NCI-H2227 (cell line): ENCODE measurements around the gene GPN2.
"Not testable (repeated sequence)": the region's sequence is repeated elsewhere in the genome, so short reads cannot be mapped to it uniquely, and the experiment has no call there.

ENCODE experiments used
- DNase-seq: peaks from one replicate; lab custom pipeline; 2025; ENCODE audit not compliant: unreplicated experiment; lab: John Stamatoyannopoulos, UW

GPN2 gene

DNA sequence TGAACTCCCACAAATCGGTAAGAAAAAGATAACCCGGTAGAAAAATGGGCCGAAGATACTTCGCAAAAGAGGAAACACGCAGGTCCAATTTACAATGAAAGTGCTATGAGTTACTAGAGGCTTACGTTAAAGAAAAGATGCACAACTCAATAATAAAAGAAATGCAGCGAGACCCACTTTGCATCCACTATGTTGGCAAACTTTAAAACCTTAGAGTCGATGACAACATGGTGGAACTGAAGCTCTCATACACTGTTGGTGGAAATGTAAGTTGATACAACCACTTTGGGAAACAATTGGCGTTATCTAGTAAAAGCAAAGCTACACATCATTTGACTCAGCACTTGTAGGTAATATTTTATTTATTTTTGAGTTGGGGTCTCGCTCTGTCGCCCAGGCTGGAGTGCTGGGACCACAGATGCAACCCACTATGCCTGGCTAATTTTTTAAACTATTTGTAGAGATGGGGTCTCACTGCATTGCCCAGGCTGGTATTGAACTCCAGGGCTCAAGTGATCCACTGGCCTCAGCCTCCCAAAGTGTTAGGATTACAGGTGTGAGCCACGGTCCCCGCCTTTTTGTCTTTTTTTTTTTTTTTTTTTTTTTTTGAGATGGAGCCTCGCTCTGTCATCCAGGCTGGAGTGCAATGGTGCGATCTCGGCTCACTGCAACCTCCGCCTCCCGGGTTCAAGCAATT, 10.9 kb upstream of the GPN2 start:
- no peak for DNase-seq

DNA sequence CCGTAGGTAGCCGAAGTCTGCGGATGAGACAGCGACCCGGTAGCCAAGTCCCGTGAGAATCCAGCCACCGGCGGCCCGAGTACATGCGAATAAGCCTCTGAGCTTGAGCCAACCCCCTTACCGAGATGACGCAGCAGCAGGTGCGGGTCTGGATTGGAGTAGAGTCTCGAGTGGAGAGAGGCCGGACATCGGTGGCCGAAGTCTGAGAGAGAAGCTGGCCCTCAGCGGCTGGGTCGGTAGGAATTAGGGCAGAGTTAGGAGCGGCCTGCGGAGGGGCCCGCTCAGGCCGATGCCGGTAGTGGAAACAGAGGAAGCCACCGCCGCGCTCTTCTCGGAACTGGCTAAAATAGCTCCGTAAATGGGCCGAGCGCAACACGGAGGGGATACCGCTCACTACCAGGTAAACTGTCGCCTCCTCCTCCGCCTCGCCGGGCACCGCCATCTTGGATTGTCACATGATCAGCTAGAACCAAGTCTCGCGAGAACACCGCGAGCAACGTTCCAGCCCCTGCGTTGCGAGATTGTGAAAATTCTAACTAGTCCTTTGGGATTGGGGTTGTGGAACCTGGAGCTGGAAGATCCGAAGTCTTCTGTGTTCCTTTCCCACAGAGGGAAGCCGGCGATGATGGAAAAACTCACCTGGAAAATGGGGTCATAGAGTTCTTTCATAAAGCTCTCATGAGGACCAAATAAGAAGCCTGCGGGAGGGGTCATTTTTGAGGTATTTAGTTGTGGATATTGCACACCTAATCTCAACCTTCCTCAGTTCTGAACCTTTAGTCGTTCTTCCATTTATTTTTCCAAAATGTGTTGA, 10.1 kb upstream of the GPN2 start, which contains the start of gene GPATCH3:
TSS of gene GPATCH3 (minus strand) at position 467 of the 814 bp plus-strand sequence. CDS start at position 442, 25 bp downstream.
- DNase-seq = peak; percentile 98

DNA sequence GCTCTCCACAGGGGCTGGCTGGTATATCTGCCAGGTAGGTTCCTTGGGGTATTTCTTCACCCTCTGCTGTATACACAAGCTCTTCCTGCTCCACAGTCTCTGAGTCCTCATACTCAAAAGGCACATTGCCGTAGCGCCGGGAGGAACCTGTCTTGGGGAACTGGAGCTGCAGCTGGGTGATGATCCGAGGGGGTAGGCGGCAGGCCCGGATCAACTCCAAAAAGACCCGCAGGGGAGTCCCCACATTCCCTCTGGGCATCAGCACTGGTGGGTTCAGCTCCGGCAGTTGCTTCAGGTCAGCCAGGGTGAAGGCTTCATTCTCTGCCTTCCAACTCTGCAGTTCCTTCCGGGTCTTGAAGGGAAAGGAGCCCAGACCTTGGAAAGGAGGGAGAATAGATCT, 7.3 kb upstream of the GPN2 start:
- DNase-seq = no peak

DNA sequence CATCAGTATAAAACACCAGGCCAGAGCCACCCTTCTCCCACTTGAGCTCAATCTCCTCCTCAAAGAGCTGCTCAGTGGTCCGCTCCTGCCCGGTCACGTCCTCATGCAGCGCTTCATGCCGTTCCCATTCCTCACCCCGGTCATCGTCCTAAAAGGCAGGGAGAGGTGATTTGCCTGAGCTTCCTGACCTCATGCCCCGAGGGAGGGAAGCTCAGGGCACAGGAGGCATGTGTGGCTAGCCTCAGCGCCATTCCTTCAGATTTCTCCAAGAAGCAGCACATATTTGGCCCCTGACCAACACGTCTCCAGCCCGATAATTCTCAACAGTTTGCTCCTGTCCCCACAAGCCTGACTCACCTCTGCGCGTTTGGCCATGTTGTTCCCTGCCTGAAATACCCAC, 4.2 kb upstream of the GPN2 start:
- no peak for DNase-seq

DNA sequence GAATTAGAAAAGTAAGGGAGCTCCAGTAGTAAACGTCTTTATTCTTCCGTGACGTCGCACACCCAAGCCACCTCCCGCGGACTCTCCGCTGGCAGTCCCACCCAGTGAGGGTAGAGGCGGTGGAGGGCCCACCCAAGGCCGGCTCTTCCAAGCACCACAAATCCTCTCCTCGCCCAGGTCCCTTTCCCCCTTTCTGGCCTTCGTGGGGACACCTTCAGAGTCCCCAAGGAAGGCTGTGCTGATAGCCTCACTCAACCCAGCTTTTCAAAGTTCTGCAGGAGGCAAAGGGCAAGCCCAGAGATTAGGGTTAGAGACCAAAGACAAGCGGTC, 349 bp upstream of the GPN2 start:
- DNase-seq = no peak

DNA sequence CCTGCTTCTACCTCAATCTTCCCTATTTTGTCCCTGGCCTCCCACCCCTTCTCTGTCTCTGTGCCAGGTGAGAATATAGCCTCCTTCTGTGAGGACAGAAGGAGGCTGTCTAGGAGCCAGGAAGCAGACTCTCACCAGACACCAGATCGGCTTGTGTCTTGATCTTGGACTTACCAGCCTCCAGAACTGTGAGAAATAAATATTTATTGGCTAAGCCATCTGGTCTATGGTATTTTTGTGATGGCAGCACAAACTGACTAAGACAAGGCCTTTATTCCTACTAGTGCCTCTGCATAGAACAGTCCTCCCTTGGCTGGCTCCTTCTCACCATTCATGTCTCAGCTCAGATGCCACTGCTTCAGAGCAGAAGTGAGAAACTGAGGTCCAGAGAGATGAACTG, 1.9 kb downstream of the GPN2 start:
- DNase-seq = no peak

DNA sequence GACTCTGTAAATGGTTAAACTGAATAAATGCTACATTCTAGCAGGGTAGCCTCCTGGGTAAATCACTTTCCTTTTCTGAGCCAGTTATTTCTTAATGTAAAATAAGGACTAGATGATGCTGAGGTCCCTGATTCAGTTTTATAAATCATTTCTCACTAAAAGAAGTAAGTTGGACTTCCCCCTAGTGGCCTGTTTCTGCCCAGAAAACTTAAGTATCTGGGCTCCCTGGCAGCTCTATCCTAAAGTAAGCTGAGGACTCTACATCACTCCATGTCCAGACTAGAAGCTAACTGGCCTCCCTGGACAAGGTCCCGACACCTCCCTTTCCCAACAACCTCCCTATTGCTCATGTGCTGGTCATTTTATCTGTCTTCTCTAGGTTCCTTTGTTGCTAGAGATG, 3.0 kb downstream of the GPN2 start:
- peak; percentile 27 for DNase-seq

DNA sequence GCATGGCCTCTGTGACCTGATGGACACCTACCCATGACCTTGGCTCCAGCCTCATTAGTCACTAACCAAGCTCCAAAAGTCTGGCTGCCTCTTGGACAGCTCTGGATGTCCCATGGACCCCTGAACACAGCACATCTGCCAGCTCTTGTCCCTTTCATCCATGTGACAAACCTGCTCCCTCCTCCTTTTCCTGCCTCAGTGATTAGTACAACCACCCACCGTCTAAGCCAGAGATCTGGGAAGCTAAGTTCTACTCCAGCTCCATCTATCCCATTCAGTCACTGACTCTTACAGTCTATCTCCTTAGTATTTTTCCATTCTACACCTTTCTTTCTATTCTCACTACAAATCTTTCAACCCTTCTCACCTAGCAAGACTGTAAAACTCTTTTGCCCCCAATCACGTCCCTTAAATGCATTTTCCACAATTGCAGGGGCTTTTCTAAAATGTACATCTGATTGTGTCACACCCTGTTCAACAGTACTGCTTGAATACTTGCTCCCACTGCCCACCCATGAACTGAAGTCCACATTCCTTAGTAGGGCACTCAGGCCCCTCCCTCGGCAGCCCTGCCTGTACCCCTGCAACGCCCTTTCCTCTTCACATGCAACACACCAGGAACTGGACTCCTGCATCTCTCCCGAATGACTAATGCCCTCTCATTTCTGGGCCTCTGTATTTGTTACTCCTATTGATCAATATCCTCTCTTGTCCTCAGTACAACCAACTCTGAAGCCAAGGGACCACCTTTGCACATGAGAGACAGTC, 7.2 kb downstream of the GPN2 start:
- DNase-seq = no peak

DNA sequence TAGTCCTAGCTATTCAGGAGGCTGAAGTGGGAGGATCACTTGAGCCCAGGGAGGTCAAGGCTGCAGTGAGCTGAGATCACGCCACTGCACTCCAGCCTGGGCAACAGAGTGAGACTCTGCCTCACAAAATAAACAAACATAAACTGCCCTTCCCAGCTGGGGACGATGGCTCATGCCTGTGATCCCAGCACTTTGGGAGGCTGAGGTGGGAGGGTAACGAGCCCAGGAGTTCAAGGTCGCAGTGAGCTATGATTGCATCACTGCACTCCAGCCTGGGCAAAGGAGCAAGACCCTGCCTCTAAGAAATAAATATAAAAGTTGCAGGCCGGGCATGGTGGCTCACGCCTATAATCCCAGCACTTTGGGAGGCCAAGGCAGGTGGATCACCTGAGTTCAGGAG, 8.5 kb downstream of the GPN2 start:
- DNase-seq = not testable (repeated sequence)

DNA sequence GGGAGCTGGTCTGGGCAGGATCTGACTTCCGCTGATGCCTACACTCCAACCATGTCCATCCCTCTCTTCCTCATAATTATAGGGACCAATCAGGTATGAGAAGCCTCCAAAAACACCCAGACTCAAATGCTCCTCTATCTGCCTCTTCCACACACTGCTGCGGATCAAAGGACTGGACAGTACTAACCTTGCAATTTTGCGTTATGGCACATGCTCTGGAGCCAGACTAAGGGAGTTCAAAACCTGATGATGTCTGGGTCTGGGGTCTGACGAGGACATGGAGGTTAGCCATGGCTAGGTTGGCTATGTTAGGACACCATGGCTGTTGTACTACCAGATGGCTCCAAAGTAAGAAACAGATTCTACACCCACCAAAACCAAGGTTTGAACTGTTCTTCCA, 10.3 kb downstream of the GPN2 start:
- DNase-seq = no peak

DNA sequence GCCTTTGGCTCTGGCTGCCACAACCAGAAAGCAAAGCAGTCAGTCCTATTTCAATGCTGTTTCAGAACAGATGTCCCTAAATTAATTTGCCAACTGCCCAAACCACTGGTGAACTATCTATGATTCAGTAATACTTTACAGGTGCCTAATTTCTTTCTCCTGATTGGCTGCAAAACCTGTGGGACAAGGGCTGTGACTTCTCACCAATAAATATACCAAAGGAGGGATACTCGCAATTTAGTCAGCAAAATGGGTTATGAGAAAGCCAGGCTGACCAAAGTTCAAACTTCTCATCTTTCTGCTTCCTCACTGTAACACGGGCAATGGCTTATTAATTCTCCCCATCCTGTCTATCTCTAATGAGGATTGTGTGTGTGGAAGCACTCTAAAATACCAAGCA, 12.8 kb downstream of the GPN2 start:
- DNase-seq = no peak

DNA sequence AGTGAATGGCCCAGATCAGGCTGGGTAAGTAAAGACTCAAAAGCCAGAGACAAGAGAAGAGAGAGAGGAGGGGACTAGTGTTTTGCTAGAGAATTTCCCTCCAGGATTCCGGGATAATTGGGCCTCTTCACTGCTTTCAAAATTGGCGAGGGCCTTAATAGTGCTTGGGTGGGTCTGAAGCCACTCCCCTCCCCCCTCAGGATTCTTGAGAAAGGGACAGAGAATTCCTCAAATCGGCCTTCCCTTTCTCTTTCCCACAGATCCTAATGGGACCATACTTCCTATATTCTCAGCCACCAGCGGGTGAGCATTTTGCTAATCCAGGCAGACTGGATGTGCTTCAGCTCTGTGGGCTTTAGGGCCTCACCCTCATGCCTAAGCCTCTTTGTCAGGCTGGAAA, 15.2 kb downstream of the GPN2 start:
- DNase-seq = peak; percentile 54

DNA sequence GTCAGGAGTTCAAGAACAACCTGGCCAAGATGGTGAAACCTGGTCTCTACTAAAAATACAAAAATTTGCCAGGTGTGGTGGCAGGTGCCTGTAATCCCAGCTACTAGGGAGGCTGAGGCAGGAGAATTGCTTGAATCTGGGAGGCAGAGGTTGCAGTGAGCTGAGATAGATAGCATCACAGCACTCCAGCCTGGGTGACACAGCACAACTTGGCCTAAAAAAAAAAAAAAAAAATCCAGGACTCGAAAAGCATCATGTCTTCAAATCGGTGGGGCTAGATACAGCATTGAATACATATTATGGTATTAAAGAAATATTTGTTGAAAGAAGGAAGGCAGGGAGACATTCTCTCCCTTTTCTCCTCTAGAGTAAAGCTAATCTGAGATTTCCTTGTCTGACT, 17.0 kb downstream of the GPN2 start:
- not testable (repeated sequence) for DNase-seq

DNA sequence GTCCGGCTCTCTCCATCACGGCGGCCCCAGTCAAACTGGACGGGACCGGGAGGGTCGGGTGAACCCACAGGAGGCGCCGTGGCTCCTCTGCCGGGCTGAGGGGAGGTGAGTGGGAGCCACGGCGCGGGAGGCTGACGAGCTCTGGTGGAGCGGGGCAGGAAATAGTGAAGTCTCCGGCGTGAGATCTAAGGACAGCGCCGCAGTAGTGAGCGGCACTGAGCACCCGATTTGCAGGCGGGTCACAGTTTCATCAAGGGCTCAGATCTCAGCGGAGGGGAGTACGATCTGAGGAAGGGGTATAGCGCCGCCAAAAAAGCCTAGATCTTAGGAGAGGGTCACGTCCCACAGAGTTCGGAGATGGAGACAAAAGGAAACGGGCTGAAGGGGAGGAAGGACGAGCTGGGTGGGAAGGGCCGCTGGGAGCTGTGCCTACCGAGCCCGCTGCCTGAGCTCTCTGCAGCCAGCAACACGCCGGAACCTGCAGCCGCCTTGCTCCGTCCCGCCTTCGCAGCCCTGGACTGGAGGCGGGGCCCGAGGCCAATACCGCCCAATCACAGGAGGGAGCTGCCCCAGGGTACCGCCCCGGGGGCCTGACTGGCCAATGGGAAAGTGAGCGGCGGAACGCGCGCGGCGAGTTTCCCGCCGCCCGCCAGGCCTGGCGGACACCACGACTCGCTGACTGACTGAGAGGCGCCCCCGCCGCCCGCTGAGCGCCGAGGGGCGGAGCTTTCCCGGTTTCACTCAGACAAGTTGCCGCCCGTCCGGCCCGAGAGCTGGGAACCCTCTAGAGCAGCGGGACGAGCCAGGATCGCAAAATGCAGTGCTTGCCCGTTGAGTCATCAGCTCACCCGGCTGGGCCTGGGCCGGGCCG, 25.2 kb downstream of the GPN2 start:
- peak; percentile 99 for DNase-seq

DNA sequence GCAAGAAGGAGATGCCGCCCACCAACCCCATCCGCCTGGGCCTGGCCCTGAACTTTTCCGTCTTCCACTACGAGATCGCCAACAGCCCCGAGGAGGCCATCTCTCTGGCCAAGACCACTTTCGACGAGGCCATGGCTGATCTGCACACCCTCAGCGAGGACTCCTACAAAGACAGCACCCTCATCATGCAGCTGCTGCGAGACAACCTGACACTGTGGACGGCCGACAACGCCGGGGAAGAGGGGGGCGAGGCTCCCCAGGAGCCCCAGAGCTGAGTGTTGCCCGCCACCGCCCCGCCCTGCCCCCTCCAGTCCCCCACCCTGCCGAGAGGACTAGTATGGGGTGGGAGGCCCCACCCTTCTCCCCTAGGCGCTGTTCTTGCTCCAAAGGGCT, 26.4 kb downstream of the GPN2 start:
- no peak for DNase-seq

DNA sequence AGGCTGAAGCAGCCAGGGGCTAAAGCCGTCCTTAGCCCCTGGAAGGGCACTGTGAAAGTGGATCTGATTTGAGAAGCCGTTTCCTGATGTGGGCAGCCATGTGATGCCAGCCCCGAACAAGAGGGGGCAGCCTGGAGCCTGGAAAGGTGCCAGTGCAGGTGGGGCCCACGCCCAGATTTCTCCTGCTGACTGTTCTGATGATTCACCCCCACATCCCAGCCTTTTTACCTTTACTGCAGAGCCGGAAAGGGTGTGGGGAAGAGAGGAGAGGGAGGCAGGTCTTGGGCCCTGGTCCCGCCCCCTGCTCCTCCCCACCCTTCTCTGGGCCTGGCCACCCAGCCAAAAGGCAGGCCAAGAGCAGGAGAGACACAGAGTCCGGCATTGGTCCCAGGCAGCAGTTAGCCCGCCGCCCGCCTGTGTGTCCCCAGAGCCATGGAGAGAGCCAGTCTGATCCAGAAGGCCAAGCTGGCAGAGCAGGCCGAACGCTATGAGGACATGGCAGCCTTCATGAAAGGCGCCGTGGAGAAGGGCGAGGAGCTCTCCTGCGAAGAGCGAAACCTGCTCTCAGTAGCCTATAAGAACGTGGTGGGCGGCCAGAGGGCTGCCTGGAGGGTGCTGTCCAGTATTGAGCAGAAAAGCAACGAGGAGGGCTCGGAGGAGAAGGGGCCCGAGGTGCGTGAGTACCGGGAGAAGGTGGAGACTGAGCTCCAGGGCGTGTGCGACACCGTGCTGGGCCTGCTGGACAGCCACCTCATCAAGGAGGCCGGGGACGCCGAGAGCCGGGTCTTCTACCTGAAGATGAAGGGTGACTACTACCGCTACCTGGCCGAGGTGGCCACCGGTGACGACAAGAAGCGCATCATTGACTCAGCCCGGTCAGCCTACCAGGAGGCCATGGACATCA, 27.1 kb downstream of the GPN2 start, which contains the start of gene SFN:
TSS of gene SFN (plus strand) at position 369 of the 904 bp plus-strand sequence. CDS start at position 433, 64 bp downstream.
- DNase-seq = no peak

DNA sequence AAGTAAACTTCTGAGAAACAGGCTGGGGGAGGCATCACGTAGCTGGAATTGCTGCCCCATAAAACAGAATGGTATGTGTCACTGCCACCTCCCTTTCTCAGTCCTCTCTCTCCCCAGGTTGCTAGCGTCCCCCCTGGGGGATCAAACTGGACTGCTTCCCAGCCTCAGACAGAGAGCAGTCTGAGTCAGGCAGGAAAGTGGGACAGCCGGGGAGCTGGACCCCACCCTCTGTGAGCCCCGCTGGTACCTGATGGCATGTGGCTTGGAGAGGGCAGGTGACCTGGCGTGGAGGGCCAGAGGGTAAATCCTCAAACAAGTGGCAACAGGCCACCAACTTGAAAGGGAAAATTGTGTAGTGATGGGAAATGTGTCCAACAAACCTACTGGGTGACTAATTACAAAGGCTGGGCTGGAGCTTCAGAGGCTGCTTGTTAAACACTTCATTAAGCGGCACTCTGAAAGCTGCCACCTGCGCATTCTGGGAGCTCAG, 28.1 kb downstream of the GPN2 start:
- DNase-seq = no peak

DNA sequence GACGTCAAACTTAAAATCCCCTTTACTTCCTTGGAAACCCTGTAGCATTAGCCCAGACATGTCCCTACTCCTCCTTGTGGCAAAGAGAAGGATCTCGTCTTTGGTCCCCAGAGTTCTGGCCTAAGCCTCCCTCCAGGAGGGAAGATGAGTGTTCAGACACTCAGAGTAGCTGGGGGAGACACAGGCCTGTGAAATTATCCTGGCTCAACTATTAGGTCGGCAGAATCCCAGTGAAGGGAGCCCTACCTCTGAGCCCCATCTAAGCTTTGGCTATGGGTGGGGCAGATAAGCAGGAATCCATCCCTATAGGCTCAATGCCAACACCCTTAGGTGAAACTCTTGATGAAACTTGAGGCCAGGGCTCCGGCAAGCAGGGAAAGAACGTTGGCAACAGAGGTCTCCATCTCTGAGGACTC, 28.8 kb downstream of the GPN2 start:
- no peak for DNase-seq

DNA sequence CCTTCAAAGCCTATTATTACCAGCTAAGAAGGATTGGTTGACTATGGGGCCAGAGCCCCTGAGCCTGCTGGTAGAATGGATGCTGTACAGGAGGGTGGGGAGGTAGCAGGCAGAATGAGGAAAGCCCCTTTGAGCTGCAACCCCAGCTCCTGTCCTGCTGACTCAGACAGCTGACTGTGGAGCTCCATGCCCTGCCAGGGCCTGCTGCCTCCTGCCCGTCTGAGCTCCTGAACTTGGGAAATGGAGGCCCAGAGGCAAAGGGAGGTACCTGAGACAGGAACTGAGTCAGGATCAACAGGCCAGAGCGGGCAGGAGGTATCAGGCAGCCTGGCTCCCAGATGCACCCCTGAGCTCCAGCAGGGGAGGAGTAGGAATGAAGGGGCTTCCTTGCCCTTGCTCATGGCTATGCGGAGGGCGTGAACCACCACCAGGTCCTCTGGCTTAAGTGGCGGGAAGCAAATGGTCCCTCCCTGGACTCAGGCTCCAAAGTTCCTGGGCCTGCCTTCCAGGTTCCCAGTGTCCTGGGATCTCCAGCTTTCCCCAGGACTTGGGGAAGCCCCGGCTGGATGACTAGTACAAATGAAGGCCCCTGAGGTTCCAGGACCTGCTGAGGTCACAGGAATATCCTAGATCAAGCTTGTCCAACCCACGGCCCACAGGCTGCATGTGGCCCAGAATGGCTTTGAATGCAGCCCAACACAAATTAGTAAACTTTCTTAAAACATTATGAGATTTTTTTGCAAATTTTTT, 31.0 kb downstream of the GPN2 start:
- no peak for DNase-seq
